HG03342 (cell line): ENCODE results near the gene MAG.
"Not testable (repeated sequence)": the region's sequence is repeated elsewhere in the genome, so short reads cannot be mapped to it uniquely, and the experiment has no call there.

Experiments used
- ATAC-seq: cut with Tn5 transposase; IDR thresholded peaks from one replicate; pipeline ENCODE4 v1.9.1; 2021; ENCODE audit warnings: mild to moderate bottlenecking, moderate library complexity; ENCODE audit not compliant: unreplicated experiment

The MAG gene

DNA sequence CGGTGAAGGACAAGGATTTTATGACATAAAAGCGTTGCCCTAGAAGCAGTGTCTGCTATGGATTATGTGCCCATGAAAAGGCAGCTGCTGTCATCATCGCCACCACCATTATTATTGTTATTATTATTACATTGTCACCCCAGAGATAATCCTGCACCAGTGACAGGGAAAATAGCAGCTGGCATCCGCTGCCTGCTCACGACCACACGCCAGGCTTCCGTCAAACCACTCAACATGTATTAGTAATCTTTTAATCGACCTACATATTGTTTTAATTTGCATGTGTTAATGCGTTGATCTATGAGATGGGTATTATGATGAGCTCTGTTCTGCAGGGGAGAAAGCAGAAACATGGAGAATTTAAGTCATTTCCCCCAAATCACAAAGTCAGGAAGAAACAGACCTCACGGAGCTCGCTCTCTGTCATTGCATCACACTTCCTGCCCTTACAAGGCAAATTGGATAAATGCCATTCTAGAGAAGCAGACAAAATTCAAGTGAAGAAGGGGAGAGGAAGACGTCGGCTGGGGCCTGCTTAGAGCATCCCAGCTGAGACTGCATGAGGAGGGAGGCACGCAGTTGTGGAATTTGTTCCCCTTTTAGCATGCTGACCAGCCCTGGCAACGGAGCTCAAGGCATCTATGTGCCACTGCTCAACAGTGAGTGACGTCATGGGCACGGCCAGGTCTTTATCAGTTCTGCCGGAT is 66.1 kb downstream of the MAG start, which contains the start of gene FFAR3:
Gene FFAR3 (plus strand): TSS at position 594 of the 707 bp plus-strand sequence. CDS start 431 bp downstream, outside the sequence.
- no peak for ATAC-seq

DNA sequence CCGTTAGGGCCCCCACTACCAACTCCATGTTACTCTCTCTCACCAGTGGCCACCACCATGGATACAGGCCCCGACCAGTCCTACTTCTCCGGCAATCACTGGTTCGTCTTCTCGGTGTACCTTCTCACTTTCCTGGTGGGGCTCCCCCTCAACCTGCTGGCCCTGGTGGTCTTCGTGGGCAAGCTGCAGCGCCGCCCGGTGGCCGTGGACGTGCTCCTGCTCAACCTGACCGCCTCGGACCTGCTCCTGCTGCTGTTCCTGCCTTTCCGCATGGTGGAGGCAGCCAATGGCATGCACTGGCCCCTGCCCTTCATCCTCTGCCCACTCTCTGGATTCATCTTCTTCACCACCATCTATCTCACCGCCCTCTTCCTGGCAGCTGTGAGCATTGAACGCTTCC is 66.9 kb downstream of the MAG start:
- ATAC-seq: not testable (repeated sequence)

DNA sequence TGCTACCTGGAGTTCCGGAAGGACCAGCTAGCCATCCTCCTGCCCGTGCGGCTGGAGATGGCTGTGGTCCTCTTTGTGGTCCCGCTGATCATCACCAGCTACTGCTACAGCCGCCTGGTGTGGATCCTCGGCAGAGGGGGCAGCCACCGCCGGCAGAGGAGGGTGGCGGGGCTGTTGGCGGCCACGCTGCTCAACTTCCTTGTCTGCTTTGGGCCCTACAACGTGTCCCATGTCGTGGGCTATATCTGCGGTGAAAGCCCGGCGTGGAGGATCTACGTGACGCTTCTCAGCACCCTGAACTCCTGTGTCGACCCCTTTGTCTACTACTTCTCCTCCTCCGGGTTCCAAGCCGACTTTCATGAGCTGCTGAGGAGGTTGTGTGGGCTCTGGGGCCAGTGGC is 67.4 kb downstream of the MAG start:
- not testable (repeated sequence) for ATAC-seq

DNA sequence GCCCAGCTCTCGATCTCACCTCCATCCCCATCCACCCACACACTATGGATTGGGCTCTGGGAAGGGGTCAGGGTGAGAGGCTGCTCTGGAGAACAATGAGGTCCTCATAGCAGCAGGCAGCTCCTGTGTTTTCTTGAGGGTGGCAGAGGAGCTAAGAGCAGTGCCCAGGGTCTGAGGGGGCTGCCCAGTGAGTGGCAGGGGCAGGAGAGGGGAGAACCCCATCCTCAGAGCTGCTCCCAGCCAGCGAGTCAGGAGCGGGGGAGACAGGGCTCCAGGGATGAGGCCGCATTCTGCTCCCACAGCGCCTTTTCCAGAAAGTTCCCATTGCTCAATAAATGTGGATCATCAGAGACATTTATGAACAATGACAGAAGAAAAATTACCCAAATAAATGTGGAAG is 68.1 kb downstream of the MAG start:
- not testable (repeated sequence) for ATAC-seq

DNA sequence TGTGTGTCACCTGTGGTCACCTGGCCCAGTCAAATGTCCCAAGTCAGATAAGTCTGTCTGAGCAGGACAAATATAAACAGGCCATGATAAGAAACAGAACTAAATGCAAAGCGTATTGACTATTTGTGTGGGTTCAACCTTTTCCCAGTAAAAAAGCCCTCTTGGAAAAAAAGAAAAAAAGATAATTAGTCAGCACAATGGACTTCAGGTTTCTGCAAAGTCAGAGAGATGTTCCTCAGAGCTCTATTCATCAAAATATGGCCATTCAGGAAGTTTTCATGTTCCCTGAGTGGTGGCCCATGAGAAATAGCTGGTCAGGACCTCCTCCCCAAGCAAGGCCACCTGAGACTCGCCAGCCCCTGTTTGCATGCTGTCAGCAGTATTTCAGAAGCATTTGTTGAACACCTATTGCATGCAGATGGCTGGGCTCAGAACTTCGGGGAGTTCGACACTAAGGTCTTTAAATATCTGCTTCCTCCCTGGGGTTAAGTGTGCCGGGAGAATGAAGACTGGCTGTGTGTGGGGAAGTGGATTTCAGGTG is 69.0 kb downstream of the MAG start:
- no peak for ATAC-seq

DNA sequence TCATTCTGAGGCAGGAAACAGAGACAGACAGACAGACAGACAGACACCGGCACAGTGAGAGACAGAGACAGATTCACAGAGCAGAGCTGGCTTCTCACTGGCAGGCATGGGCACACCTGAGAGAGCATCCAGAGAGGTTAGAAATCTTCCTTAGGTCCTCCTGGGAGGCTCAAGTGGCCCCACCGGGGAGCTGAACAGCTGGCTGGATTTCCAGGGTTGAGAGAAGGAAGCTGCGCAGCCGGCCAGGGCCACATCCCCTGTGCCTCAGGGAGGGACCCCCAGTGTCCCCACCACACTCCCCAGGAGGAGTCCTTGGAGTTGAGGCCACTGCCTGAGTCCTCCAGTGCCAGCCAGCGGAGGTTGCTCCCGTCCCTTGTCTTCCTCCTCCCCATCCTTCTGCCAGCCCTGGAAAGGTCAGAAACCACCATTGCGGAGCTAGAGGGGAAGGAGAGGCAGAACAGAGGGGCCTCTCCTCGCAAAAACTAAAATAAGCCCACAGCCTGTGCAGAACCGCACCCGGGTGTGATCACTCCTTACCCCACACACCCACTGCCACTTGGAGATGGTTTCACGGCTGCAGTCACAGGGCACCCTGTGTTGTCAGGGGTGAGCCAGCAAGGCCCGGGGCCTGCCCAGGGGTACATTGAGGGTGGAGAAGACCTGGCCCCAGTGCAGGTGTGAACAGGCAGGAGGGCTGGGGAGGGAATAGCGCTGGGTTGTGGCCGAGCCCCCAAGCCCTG is 70.5 kb downstream of the MAG start:
- no peak for ATAC-seq

DNA sequence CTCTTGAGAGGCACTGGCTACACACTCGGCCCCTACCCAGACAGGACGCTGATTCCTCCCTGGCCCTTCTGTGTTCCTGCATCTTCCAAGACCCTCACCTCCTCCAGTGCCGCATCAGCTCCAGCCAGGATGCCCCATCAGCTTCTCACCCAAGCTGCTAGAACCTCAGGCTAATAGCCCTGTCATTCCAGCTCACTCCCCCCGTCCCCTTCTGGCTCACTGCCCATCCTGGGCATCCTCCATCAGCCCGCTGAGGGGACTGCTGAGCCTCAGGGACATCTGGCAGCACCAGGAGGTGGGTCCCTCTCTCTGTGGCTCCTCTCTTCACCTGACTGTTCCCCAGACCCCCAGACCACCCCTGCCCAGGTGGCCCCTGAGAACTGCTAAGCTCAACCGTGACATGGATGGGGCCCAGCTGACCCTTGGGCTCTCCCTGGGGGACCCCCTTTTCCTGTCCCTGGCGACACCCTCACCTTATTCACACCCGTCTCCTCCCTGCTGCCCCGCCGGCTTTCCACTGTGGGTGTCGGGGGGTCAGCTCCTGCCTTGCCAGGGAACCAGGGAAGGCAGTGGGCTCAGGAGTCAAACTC is 71.1 kb downstream of the MAG start:
- no peak for ATAC-seq
